B cell (primary cell): Measurements from ENCODE around the gene PLEKHA8. TPM values are rescaled to one million over a fixed set of nuclear protein-coding genes. Genes with fewer than 3 reads are reported as not detected.

Experiments
- ATAC-seq: fragments of 200-7000 bp; cut with Tn5 transposase; one replicate; pipeline ENCODE4 v1.10.0; 2021; ENCODE audit warnings: low read depth, mild to moderate bottlenecking, moderate number of reproducible peaks, moderate library complexity
- CTCF ChIA-PET: fragments of 350-600 bp; sonication (Branson Sonifier 250); formaldehyde crosslinking; loops from one replicate; lab custom pipeline; 2021; ENCODE audit warnings: antibody characterized with exemption, inconsistent platforms; lab: Charles Lee
- POLR2A ChIA-PET: fragments of 350-600 bp; sonication (Branson Sonifier 250); formaldehyde crosslinking; loops from one replicate; lab custom pipeline; 2021; ENCODE audit warnings: antibody characterized with exemption; lab: Charles Lee
- DNase-seq: peaks from one replicate; pipeline ENCODE4 v3.0.0; 2013
- H2AFZ ChIP-seq: 2 replicates; pipeline ENCODE4 v1.6.1; 2012; ENCODE audit warnings: mild to moderate bottlenecking, low read depth, low read length; ENCODE audit not compliant: insufficient read depth, poor library complexity, severe bottlenecking
- H3K27ac ChIP-seq, 2 donors: 1 replicate in 1 of 2; 2 replicates in 1 of 2; pipeline ENCODE4 v1.5.1; 2012 to 2013; ENCODE audit warnings: low read length in 2 of 2, mild to moderate bottlenecking in 2 of 2, moderate library complexity in 1 of 2
- H3K27me3 ChIP-seq, 4 experiments: fragments of 200-600 bp in 1 of 4; sonication (generic) in 1 of 4; replicated peaks in 1 of 4; 1 replicate in 2 of 4; 2 replicates in 2 of 4; pipeline versions ENCODE4 v1.6.1 to v1.7.0; 2013 to 2016; ENCODE audit warnings: low read length in 3 of 4, mild to moderate bottlenecking in 2 of 4, mixed read lengths in 1 of 4, moderate library complexity in 1 of 4; ENCODE audit not compliant: insufficient read depth in 4 of 4, control insufficient read depth in 3 of 4; ENCODE audit errors: control extremely low read depth in 1 of 4
- H3K36me3 ChIP-seq, 2 experiments: replicated peaks in 1 of 2; 1 replicate in 1 of 2; 2 replicates in 1 of 2; pipeline versions ENCODE4 v1.6.1 to v1.7.1; 2013; ENCODE audit warnings: low read length in 1 of 2; ENCODE audit not compliant: insufficient read depth in 2 of 2, control insufficient read depth in 1 of 2; ENCODE audit errors: control extremely low read depth in 1 of 2, extremely low read depth in 1 of 2
- H3K4me1 ChIP-seq, 2 donors: fragments of 200-600 bp in 1 of 2; sonication (generic) in 1 of 2; 1 replicate in 1 of 2; 2 replicates in 1 of 2; pipeline versions ENCODE4 v1.5.1 to v1.6.1; 2013 to 2017; ENCODE audit warnings: low read length in 2 of 2; ENCODE audit not compliant: control insufficient read depth in 2 of 2, insufficient read depth in 2 of 2
- H3K4me2 ChIP-seq: replicated peaks from 2 replicates; pipeline ENCODE3; 2012; ENCODE audit warnings: mild to moderate bottlenecking, low read depth, low read length; ENCODE audit not compliant: poor library complexity, severe bottlenecking
- H3K4me3 ChIP-seq, 5 experiments: fragments of 200-600 bp in 1 of 5; sonication (generic) in 1 of 5; 1 replicate in 3 of 5; 2 replicates in 2 of 5; pipeline versions ENCODE4 v1.5.1 to v1.7.0; 2011 to 2016; ENCODE audit warnings: low read length in 4 of 5, mild to moderate bottlenecking in 4 of 5, low read depth in 2 of 5, control low read depth in 1 of 5, moderate library complexity in 1 of 5; ENCODE audit not compliant: insufficient read depth in 1 of 5; ENCODE audit errors: control extremely low read depth in 1 of 5, extremely low read depth in 1 of 5
- H3K79me2 ChIP-seq: fragments of 200-600 bp; sonication (generic); one replicate; pipeline ENCODE4 v1.6.0; 2016; ENCODE audit warnings: low read length; ENCODE audit not compliant: control insufficient read depth, insufficient read depth
- H3K9ac ChIP-seq: fragments of 200-600 bp; sonication (generic); 2 replicates; pipeline ENCODE4 v1.6.1; 2017; ENCODE audit warnings: mild to moderate bottlenecking, low read length, moderate library complexity
- H3K9me3 ChIP-seq, 3 donors: one replicate each; pipeline versions ENCODE4 v1.6.1 to v1.7.1; 2013; ENCODE audit warnings: low read length in 2 of 3; ENCODE audit not compliant: control insufficient read depth in 2 of 3, insufficient read depth in 1 of 3; ENCODE audit errors: control extremely low read depth in 1 of 3
- H4K20me1 ChIP-seq: 2 replicates; pipeline ENCODE4 v1.6.0; 2012; ENCODE audit warnings: mild to moderate bottlenecking, low read length; ENCODE audit not compliant: insufficient read depth, control insufficient read depth, poor library complexity, severe bottlenecking
- H3K27ac Mint-ChIP-seq: one replicate; pipeline ENCODE4 v1.8.0; 2021; ENCODE audit warnings: mixed read lengths
- H3K27me3 Mint-ChIP-seq: one replicate; pipeline ENCODE4 v1.8.0; 2021; ENCODE audit warnings: mixed read lengths
- H3K4me1 Mint-ChIP-seq: one replicate; pipeline ENCODE4 v1.8.0; 2021; ENCODE audit warnings: mixed read lengths
- H3K4me3 Mint-ChIP-seq: one replicate; pipeline ENCODE4 v1.8.0; 2021; ENCODE audit warnings: mixed read lengths
- H3K9me3 Mint-ChIP-seq: one replicate; pipeline ENCODE4 v1.8.0; 2022; ENCODE audit warnings: mixed read lengths; ENCODE audit not compliant: insufficient read depth
- CTCF ChIP-seq: fragments of 200-600 bp; IDR thresholded peaks from one replicate; pipeline ENCODE4 v1.8.0; 2022; ENCODE audit warnings: antibody characterized with exemption, mild to moderate bottlenecking
- EZH2 ChIP-seq: IDR thresholded peaks from 2 replicates; pipeline ENCODE4 v1.6.1; 2012; ENCODE audit warnings: borderline replicate concordance, low read depth, mild to moderate bottlenecking, moderate library complexity, low read length; ENCODE audit not compliant: insufficient read depth, poor library complexity, severe bottlenecking
- WGBS: methylation state at CpG from one replicate; pipeline ENCODE4 v1.1.5; 2013; ENCODE audit warnings: missing lambda C conversion rate; ENCODE audit not compliant: insufficient coverage; 5-methylcytosine and 5-hydroxymethylcytosine counted together
- intact Hi-C: fragments of 100-400 bp; cut with micrococcal nuclease; formaldehyde crosslinking; loops from one replicate; pipeline ENCODE4 v1.10.0; 2022
- polyA plus RNA-seq: library from polyadenylated mRNA; depleted of rRNA; stranded (reverse); fragments of >200 nt; gene quantifications from 2 replicates; pipeline ENCODE4 v1.2.3, GENCODE V29; 2012
- total RNA-seq, 2 donors: library from RNA; stranded (reverse); fragments of 120-200 nt in 1 of 2; gene quantifications; 1 replicate in 1 of 2; 2 replicates in 1 of 2; pipeline versions ENCODE4 v1.2.3 to v1.2.4, GENCODE V29; 2013 to 2022

Gene PLEKHA8
- total and polyA plus RNA-seq, 2 donors (not counting 1 experiment from before 2014, with no cell fraction given): 1.7 to 10.5 TPM

GRCh38 chr7:30104157-30104556 is 75.9 kb downstream of the PLEKHA8 start:
- Histone ChIP-seq H3K79me2 (no peaks in the 10 kb centered on the region), H3K4me1 (no peaks in the 10 kb centered on the region), H3K27me3 (no peaks in the 10 kb centered on the region), H3K4me2 (no peak overlapping the region), H3K36me3 (peaks cover 0 to 1% of the 10 kb centered on the region in 2 experiments), H3K27ac (no peak overlapping the region), H3K9ac (no peak overlapping the region), H4K20me1 (no peaks in the 10 kb centered on the region), H3K4me3 (no peak overlapping the region), H2AFZ (no peak overlapping the region), H3K9me3 (peaks cover 0 to 3% (median 0%) of the 10 kb centered on the region in 3 donors)
- H3K27ac Mint-ChIP-seq: no peak overlapping the region
- ATAC-seq: no peak
- no CpG with 5 or more reads among the region's 1 CpG for WGBS
- CTCF ChIA-PET: interaction anchor here (0.8 kb wide), 1 partner anchor 127 kb away, joined by 3 read pairs; no protein-coding TSS in a partner anchor
- no peaks in the 10 kb centered on the region for H3K27me3 Mint-ChIP-seq
- POLR2A ChIA-PET: interaction anchor here (0.6 kb wide), 1 partner anchor 374 kb away, joined by 7 read pairs; no protein-coding TSS in a partner anchor
- DNase-seq: no peak
- H3K4me1 Mint-ChIP-seq: no peaks in the 10 kb centered on the region
- TF ChIP-seq EZH2 (no peak), CTCF (no peak)
- H3K9me3 Mint-ChIP-seq: peaks cover 2% of the 10 kb centered on the region
- no peak overlapping the region for H3K4me3 Mint-ChIP-seq
- intact Hi-C loops: no loop called here

GRCh38 chr7:30112103-30112713 is 84.0 kb downstream of the PLEKHA8 start:
- Mint-ChIP-seq H3K27ac (no peak overlapping the region), H3K27me3 (no peaks in the 10 kb centered on the region), H3K9me3 (peaks cover 12% of the 10 kb centered on the region), H3K4me1 (peaks cover 10% of the 10 kb centered on the region), H3K4me3 (no peak overlapping the region)
- TF ChIP-seq EZH2: no peak
- no peak for TF ChIP-seq CTCF
- intact Hi-C loops: no loop called here
- H3K27me3 ChIP-seq: no peaks in the 10 kb centered on the region
- ChIA-PET POLR2A (no interaction called here), CTCF (interaction anchor here (0.7 to 1.2 kb wide), 2 partner anchors 8 to 37 kb away, joined by 3 read pairs; no protein-coding TSS in a partner anchor)
- no peaks in the 10 kb centered on the region for H4K20me1 ChIP-seq
- no peak for DNase-seq
- H3K4me2 ChIP-seq: no peak overlapping the region
- H3K27ac ChIP-seq: no peak overlapping the region
- H3K4me3 ChIP-seq: no peak overlapping the region
- H3K36me3 ChIP-seq: no peaks in the 10 kb centered on the region
- H2AFZ ChIP-seq: no peak overlapping the region
- no peak for ATAC-seq
- WGBS: no CpG with 5 or more reads among the region's 5 CpGs
- peaks cover 0 to 9% (median 8%) of the 10 kb centered on the region in 3 donors for H3K9me3 ChIP-seq
- peaks cover 9 to 11% of the 10 kb centered on the region in 2 donors for H3K4me1 ChIP-seq
- no peak overlapping the region for H3K9ac ChIP-seq
- H3K79me2 ChIP-seq: no peaks in the 10 kb centered on the region
